Stimulated activated CD4-positive, alpha-beta T cell treated with anti-CD3 and anti-CD28 coated beads, Interleukin-12 subunit alpha, Interleukin-12 subunit beta, amount 100 ng/mL, for 4 hours (primary cell): ENCODE results near the gene SNAPC2.
"Not testable (repeated sequence)": the region's sequence is repeated elsewhere in the genome, so short reads cannot be mapped to it uniquely, and the experiment has no call there.

ENCODE experiments used
- DNase-seq: peaks from one replicate; pipeline ENCODE4 v3.0.0-alpha.2; 2020

SNAPC2 gene

DNA sequence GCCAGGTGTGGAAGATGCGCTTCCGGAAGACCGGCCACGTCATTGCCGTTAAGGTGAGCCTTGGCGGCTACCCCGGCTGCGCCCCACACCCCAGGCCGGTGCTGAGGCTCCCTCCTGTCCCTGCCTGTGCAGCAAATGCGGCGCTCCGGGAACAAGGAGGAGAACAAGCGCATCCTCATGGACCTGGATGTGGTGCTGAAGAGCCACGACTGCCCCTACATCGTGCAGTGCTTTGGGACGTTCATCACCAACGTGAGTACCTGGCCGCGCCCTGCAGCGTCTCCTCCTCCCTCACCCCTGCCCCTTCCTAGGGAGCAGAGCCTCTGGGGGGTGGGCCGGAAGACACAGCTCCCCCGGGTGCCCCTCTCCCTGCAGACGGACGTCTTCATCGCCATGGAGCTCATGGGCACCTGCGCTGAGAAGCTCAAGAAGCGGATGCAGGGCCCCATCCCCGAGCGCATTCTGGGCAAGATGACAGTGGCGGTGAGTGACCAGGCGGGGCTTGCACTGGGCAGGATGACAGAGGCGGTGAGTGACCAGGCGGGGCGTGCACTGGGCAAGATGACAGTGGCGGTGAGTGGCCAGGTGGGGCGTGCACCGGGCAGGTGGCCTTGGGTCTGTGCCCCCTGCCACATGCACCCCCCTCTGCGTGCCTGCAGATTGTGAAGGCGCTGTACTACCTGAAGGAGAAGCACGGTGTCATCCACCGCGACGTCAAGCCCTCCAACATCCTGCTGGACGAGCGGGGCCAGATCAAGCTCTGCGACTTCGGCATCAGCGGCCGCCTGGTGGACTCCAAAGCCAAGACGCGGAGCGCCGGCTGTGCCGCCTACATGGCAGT lies 9.6 kb upstream of the SNAPC2 start:
- DNase-seq: no peak

DNA sequence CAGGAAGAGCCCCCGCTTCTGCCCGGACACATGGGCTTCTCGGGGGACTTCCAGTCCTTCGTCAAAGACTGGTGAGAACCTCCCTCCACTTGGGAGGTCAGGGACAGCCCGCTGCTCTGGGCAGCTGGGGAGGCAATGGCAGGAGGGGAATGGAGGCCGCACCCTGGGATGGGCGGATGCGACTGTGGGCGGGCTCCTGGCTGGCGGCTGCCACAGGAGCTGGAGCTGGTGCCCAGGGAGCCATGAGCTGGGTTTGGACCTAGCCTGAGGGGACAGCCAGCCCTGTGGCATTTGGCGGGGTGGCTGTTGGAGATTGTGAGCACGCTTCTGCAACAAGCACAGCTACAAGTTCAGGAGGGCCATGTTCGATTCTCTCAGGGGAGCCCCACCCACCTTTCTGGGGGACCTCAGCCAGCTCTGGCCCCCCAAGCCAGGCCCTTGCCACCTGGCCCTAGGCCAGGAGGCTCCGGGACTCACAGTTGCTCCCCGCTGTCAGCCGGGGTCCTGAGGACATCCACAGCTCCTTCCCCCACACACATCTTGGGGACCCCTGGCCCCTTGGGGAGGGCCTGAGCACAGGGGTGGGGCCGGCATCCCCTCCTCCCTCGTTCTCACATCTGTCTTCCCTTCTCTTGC lies 8.5 kb upstream of the SNAPC2 start:
- no peak for DNase-seq

DNA sequence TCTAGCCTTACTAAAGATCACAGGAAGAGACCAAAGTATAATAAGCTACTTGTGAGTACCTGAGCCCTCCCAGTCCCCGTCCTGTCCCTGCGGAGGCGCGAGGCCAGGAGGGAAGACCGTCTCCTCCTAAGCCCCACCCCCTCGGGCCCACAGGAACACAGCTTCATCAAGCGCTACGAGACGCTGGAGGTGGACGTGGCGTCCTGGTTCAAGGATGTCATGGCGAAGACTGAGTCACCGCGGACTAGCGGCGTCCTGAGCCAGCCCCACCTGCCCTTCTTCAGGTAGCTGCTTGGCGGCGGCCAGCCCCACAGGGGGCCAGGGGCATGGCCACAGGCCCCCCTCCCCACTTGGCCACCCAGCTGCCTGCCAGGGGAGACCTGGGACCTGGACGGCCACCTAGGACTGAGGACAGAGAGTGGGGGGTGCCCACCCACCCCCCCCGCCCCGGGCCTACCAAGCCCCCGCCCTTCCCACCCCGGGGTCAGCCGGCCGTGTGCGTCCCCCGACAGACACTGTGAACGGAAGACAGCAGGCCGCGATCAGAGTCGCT lies 7.9 kb upstream of the SNAPC2 start:
- DNase-seq: no peak

DNA sequence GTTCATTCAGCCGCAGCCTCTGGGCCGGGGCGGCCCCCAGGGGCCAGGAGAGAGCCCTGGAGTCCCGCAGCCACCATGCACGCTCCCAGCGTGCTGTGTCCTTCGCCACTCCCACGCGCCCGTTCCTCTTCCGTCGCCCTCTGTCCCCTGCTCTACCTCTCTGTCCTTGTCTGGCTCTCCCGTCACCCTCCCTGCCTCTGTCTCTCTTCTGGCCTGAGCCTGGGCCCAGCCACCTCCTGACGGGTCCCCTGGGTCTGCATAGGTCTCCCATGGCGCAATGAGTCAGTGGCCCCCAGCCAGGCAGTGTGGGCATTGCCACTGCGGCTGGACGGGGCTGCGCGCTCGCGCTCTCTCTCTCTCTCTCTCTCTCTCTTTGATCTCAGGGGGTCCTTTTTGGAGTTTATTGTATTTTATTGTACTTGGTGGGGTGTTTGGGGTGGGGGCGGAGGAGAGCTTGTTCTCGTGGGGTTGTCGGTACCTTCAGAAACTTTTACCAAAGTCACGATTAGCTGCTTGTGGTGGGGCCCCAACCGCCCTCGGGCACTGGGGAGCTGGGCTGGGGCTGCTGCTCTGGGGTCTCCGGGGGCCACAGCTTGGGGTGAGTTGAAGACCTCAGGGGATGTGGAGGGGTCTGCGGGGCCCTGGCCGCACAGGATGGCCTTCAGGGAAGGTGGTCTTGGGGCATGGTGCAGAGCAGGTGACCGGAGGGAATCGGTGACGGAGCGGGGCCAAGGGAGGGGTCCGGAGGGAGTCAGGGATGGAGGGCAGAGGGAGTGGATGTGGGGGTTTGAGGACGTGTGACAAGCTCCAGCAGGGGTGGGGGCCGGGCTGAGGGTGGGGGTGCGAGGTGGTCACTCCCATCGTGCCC lies 7.2 kb upstream of the SNAPC2 start:
- no peak for DNase-seq

DNA sequence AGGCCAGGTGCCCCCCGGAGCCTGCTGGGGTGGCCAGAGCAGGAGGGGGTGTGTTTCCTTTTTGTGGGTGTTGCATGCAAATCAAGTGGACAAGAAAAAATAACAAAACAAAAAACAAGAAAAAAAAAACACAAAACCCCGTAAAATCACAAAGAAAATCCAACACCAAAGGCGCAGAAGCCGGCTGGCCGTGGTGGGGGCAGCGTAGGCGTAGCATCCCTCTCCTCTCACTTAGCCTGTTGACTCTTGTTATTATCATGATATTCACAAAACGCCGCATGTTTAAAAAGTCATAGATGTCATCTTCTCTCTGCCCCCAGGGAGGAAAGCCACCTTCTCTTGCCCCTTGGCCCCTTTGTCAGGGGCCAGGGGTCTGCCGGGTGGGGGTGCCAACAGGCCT lies 6.5 kb upstream of the SNAPC2 start:
- no peak for DNase-seq

DNA sequence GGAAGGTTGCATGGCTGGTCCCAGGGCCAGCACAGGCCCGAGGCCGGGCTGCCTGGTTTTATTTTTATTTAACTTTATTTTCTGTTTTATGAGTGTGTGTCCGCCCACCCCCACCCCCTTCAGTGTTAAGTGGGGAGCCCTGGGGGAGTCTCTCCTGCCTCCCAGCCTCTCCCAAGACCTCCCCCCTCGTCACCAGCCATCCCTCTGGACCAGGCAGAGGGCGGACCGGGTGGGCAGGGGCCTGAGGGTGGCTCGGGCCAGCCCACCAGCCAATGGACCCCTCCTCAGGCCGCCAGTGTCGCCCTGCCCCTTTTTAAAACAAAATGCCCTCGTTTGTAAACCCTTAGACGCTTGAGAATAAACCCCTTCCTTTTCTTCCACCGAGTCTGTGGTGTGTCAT lies 6.0 kb upstream of the SNAPC2 start:
- DNase-seq: no peak

DNA sequence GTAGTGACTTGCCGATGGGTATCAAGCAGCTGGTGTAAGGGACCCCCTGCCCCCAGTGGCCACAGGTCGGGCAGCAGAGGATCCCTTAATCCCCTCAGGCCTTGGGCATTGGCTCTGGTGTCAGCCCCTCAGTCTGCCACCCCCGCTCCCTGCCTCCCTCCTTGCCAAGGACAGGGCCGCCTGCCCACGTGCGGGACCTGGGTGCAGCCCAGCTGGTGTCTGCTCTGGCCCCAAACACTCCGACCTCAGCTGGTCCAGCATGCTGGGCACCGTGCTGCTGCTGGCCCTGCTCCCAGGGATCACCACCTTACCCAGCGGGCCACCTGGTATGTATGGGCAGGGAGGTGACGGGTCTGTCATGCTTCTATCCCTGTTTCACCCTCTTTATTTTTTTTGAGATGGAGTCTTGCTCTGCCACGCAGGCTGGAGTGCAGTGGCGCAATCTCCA lies 5.5 kb upstream of the SNAPC2 start, which contains the start of gene TGFBR3L:
TSS of gene TGFBR3L (plus strand) at position 233 of the 448 bp plus-strand sequence.
- DNase-seq: no peak

DNA sequence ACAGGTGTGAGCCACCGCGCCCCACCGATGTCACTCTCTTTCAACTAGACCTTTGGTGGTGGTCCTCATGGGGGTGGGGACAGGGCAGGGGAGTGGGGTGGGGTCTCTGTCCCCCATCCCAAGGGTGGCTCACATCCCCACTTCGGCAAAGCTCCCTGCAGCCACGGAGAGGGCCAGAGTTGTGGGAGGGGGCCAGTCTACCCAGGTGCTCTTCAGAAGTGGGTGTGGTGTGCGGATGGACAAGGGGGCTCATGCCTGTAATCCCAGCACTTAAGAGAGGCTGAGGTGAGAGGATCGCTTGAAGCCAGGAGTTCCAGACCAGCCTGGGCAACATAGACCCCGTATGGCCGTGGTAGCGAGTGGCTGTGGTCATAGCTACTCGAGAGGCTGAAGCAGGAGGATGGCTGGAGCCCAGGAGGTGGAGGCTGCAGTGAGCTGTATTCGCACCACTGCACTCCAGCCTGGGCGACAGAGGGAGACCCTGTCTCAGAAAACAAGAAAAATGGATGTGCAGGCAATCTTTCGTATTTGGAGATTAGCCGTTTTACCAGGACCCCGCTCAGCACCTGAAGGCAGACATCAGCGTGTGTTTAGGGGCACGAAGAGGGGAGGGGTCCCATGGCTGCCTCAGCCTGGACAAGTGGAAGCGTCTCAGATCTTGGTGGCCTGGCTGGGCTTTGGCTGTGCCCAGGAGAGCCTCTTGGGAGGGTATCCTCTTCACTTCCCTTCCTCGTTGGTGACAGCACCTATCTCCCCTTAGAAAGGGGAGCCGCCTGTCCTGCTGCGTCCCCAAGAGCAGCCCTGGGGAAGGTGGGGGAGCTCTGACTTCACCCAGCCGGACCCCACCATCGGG lies 4.7 kb upstream of the SNAPC2 start:
- no peak for DNase-seq

DNA sequence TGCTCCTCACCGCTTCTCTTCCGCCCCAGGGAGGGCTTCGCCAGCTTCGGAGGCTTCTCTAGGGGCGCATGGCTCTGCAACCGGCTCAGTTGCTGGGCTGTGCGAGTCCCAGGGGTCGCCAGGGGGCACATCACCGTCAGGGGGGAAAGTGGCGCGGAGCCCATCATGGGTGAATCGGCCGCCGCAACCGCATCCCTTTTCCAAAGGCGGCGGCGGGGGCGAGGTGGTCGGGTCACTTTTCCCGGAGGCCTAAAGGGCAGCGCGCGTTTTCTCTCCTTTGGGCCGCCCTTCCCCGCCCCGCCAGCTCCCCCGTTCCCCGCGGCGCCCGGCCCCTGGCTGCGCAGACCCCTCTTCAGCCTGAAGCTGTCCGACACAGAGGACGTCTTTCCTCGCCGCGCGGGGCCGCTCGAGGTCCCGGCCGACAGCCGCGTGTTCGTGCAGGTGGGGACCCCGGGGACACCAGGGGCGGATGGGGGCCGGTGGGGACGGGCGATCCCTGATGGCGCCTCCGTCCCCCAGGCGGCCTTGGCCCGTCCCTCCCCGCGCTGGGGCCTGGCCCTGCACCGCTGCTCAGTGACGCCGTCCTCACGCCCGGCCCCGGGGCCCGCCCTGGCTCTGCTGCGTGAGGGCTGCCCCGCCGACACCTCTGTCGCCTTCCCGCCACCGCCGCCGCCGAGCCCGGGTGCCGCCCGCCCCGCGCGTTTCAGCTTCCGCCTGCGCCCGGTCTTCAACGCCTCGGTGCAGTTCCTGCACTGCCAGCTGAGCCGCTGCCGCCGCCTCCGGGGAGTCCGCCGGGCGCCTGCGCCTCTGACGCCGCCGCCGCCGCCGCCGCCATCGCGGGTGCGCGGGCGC lies 3.8 kb upstream of the SNAPC2 start:
- peak; percentile 53 for DNase-seq

DNA sequence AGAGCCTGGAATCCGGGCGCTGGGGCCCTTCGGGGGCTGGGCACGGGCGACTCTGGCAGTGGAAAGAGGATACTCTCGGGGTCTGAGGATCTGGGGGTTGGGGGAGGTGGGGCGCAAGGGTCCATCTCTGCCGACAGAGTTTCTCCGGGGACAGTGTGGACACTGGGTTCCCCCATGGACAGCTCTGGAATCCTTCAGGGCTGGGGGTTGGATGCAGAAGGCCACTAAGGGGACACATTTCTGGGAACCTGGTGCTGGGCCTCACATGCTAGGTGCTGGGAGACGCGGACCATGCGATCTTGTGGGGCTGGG lies 3.2 kb upstream of the SNAPC2 start:
- no peak for DNase-seq

DNA sequence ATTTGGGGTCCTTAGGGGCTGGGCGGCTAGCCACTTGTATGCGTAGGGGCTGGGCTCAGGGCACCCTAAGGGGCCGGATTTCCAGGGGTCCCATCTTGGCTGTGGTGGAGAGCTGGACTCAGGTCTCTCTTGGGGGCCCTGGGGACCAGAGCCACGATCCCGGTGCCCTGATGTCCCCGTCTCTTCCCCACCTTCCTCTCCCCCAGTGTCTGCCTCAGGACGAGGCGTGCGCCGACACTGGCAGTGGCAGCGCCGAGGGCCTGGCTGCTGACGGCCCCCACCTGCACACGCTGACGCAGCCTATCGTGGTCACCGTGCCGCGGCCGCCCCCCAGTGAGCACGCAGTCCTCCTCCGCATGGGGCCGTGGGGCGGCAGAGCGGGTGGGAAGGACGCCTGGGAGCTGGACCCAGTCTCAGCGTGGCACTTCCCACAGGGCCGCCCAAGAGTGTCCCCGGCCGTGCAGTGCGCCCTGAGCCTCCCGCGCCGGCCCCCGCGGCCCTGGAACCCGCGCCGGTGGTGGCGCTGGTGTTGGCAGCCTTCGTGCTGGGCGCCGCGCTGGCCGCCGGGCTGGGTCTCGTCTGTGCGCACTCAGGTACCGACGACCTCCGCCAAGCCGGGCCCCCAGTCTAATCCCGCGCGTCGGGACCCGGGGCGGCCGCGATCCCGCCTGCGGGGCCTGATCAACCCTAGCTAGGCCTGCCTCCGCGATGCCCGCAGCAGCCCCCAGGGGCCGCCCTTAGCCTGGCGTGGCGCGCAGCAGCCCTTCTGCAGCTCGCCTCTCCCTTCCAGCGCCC lies 2.7 kb upstream of the SNAPC2 start:
- peak; percentile 60 for DNase-seq

DNA sequence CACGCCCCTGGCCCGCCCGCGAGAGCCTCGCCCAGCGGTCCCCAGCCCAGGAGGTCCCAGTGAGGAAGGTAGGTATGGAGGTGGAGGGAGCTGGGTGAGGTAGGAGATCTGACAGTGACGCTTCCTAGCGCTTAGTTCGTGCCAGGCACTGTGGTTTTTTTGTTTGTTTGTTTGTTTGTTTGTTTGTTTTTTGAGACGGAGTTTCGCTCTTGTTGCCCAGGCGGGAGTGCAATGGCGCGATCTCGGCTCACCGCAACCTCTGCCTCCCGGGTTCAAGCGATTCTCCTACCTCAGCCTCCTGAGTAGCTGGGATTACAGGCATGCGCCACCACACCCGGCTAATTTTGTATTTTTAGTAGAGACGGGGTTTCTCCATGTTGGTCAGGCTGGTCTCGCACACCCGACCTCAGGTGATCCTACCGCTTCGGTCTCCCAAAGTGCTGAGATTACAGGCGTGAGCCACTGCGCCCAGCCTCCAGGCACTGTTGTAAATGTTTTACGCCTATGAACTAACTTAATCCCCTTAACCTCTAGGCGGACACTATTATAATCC lies 2.0 kb upstream of the SNAPC2 start:
- not testable (repeated sequence) for DNase-seq

DNA sequence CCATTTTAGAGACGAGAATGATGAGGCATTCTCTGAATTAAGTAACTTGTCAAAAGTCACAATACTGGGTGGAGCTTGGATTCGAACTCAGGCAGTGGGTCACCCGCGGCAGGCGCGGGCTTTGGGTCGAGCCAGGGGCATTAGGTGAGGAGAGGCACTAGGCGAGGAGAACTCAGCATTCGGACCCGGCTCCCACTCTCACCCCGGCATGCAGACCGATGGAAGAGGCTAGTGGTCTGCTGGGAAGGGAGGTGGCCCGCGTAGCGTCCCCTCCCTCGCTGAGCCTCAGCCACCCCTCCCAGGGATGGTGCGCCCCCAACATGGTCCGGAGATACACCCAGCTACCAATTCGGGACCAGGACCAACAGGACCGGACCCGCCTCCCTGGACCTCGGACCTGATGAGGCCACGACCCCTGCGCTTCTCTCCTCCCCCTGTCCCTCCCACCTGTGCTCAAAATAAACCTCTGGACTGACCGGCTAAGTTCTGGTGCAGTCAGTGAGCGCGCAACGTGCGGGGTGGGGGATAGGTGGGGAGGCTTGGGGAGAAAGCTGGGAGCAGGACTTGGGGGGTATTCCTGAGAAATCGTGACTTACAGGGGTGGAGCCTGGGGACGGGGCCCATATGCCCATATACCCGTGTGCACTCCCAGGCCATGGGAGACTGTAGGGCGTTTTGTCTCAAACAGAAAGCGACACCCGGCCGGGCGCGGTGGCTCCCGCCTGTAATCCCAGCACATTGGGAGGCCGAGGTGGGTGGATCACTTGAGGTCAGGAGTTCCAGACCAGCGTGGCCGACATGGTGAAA lies 1.3 kb upstream of the SNAPC2 start:
- no peak for DNase-seq

DNA sequence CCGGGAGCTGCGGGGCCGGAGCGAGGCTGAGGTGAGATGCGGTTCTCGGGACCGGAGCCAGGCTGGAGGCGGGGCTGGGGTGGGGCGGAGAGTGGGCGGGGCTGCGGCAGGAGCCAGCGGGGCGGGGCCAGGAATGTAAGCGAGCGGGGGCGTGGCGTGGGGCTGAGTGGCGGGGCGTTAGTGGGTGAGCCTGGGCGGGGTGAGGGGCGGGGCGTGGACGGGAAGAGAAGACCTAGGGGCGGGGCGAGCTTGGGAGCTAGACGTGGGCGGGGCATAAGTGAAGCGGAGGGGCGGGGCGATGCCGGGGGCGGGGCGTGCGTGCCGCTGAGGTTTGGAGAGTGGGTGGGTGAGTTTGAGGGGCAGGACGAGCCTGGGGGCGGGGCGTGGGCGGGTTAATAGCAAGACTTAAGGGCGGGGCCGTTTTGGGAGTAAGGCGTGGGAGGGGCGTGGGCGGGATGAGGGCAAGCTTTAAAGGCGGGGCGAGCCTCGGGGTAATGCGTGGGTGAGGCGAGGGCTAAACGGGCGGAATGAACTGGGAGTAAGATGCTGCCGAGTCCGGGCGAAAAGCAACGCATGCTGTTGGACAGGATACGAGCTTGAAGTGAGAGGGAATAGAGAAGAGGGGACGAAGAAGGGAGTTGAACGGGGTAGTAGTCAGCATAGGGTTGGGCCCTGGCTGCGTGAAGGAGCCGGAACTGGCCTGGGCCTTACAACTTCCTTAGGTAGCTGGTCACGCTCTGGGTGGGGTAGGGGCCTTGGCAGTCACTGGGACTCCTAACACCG lies 572 bp downstream of the SNAPC2 start:
- peak; percentile 100 for DNase-seq

DNA sequence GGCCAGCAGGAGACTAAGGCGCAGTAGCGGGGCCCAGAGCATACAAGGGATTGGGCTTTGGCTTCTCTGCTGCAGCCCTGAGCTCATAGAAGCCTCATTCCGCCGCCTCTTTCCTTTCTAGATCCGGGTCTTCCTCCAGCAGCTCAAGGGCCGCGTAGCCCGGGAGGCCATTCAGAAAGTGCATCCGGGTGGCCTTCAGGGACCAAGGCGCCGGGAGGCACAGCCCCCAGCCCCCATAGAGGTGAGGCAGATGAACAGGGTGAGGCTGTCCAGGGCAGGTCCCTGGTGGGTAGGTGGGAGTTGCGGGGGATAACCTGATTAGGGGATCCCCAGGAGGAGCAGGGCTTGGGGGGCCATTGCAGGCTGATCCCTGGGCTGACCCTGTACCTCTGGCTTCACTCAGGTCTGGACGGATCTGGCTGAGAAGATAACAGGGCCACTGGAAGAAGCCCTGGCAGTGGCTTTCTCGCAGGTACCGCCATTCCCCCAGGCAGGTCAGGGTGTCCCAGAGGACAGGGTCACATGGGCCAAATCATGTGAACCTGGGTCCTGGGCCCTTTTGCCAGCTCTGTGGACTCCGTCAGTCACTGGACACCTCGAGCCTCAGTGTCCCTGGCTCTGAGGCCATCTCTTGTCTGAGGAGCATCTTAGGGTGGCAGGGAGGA lies 1.3 kb downstream of the SNAPC2 start:
- DNase-seq: no peak

DNA sequence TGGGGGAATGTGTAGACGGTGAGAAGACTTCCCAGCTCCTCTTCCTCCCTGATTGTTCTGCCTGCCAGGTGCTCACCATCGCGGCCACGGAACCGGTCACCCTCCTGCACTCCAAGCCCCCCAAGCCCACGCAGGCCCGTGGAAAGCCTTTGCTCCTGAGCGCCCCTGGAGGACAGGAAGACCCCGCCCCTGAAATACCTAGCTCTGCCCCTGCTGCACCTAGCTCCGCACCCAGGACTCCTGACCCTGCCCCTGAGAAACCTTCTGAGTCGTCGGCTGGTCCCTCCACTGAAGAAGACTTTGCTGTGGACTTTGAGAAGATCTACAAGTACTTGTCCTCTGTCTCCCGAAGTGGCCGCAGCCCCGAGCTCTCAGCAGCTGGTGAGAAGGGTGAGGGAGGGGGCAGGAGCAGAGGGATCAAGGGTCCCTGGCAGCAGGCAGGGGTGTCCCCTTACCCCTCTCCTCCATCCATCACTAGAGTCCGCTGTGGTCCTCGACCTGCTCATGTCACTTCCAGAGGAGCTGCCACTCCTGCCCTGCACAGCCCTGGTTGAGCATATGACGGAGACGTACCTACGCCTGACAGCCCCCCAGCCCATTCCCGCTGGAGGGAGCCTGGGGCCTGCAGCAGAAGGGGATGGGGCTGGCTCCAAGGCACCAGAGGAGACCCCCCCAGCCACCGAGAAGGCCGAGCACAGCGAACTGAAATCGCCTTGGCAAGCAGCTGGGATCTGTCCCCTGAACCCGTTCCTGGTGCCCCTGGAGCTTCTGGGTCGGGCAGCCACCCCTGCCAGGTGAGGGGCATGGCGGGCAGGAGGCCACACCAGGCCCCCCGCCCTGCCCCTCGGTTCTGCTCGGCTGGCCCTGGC lies 2.1 kb downstream of the SNAPC2 start:
- no peak for DNase-seq

DNA sequence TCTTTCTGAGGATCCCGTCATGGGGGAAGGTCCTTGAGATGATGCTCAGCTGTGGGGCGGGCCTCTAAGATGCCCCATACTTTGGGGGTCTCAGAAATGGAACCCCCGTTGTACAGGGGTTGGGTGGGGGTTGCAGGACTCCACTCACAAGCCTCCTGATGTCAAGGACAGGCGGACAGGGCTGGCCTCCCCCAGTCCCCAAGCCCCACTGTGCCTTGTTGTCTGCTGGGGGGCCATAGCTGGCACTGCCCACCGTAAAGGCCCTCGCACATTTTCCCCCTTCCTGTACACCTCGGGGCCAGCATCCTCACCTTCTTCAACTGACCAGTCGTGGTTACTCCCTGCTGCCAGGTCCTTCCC lies 2.7 kb downstream of the SNAPC2 start:
- DNase-seq: no peak
